Measurements from ENCODE around the gene ZNF148. TPM values are rescaled to one million over a fixed set of nuclear protein-coding genes. Genes with fewer than 3 reads are reported as not detected.

Gene ZNF148
- total RNA-seq, 1 donor: 25.9 TPM

Other genes starting within 250 kb of the ZNF148 start
- gene SLC12A8, start 162.6 kb downstream of the ZNF148 start, total RNA-seq: not detected
- 34.0 TPM for gene SNX4, start 144.9 kb upstream of the ZNF148 start, total RNA-seq
- gene OSBPL11, start 220.2 kb upstream of the ZNF148 start, total RNA-seq: 7.0 TPM

Data from mononuclear cell (primary cell).